GM23338 (cell line): ENCODE data around the gene CCNT2. TPM values are rescaled to one million over a fixed set of nuclear protein-coding genes. Genes with fewer than 3 reads are reported as not detected.

Source experiments
- ATAC-seq: fragments of 200-7000 bp; cut with Tn5 transposase; 3 replicates; pipeline ENCODE4 v1.9.1; 2020
- DNase-seq: peaks from one replicate; pipeline ENCODE4 v3.0.0-alpha.2; 2015; ENCODE audit warnings: low spot score
- H2AFZ ChIP-seq: fragments of 200-600 bp; sonication (generic); 2 replicates; pipeline ENCODE4 v1.8.0; 2016; ENCODE audit warnings: antibody characterized with exemption, mild to moderate bottlenecking, moderate library complexity
- H3F3A ChIP-seq: fragments of 200-600 bp; sonication (generic); replicated peaks from 2 replicates; pipeline ENCODE4 v1.8.0; 2017; ENCODE audit warnings: antibody characterized with exemption, mixed run types, low read depth
- H3K27ac ChIP-seq: fragments of 200-600 bp; sonication (generic); 2 replicates; pipeline ENCODE4 v1.6.1; 2016; ENCODE audit warnings: low read depth
- H3K27me3 ChIP-seq: fragments of 200-600 bp; sonication (generic); 2 replicates; pipeline ENCODE4 v1.8.0; 2016; ENCODE audit warnings: mild to moderate bottlenecking, mixed run types, moderate library complexity; ENCODE audit not compliant: insufficient read depth
- H3K36me3 ChIP-seq: fragments of 200-600 bp; sonication (generic); 2 replicates; pipeline ENCODE4 v1.8.0; 2016; ENCODE audit warnings: mild to moderate bottlenecking; ENCODE audit not compliant: insufficient read depth
- H3K4me1 ChIP-seq: fragments of 200-600 bp; sonication (generic); 2 replicates; pipeline ENCODE4 v1.8.0; 2016; ENCODE audit warnings: mild to moderate bottlenecking, moderate library complexity; ENCODE audit not compliant: insufficient read depth
- H3K4me2 ChIP-seq: fragments of 200-600 bp; sonication (generic); 2 replicates; pipeline ENCODE4 v1.7.1; 2017; ENCODE audit warnings: mixed run types
- H3K4me3 ChIP-seq: fragments of 200-600 bp; sonication (generic); 2 replicates; pipeline ENCODE4 v1.6.1; 2016; ENCODE audit warnings: mixed run types
- H3K79me2 ChIP-seq: fragments of 200-600 bp; sonication (generic); replicated peaks from 2 replicates; pipeline ENCODE4 v1.8.0; 2017; ENCODE audit warnings: mild to moderate bottlenecking; ENCODE audit not compliant: insufficient read depth
- H3K9me2 ChIP-seq: fragments of 200-600 bp; sonication (generic); 2 replicates; pipeline ENCODE4 v1.8.0; 2017; ENCODE audit not compliant: insufficient read depth
- H4K20me1 ChIP-seq: fragments of 200-600 bp; sonication (generic); replicated peaks from 2 replicates; pipeline ENCODE4 v1.8.0; 2017; ENCODE audit warnings: mild to moderate bottlenecking; ENCODE audit not compliant: insufficient read depth
- H3K27ac Mint-ChIP-seq: 2 replicates; pipeline ENCODE4 v1.8.0; 2020; ENCODE audit warnings: inconsistent platforms, mild to moderate bottlenecking, moderate library complexity, mixed read lengths
- H3K27me3 Mint-ChIP-seq: 3 replicates; pipeline ENCODE4 v1.8.0; 2022; ENCODE audit warnings: low read depth, mild to moderate bottlenecking, moderate library complexity, mixed read lengths, inconsistent platforms; ENCODE audit not compliant: insufficient read depth, poor library complexity
- H3K36me3 Mint-ChIP-seq: 3 replicates; pipeline ENCODE4 v1.8.0; 2021; ENCODE audit warnings: low read depth, mild to moderate bottlenecking, inconsistent platforms, moderate library complexity, mixed read lengths
- H3K4me1 Mint-ChIP-seq: 3 replicates; pipeline ENCODE4 v1.8.0; 2020; ENCODE audit warnings: mild to moderate bottlenecking, inconsistent platforms, mixed read lengths
- H3K4me3 Mint-ChIP-seq: 3 replicates; pipeline ENCODE4 v1.8.0; 2021; ENCODE audit warnings: moderate library complexity, mild to moderate bottlenecking, inconsistent platforms, mixed read lengths
- H3K9me3 Mint-ChIP-seq: 3 replicates; pipeline ENCODE4 v1.8.0; 2020; ENCODE audit warnings: moderate library complexity, mild to moderate bottlenecking, inconsistent platforms, mixed read lengths
- CREB1 ChIP-seq: fragments of 250-450 bp; sonication (Bioruptor Pico); IDR thresholded peaks from 2 replicates; pipeline ENCODE4 v1.5.0; 2020; ENCODE audit warnings: low read depth, mild to moderate bottlenecking, moderate library complexity
- CTCF ChIP-seq, 2 experiments: fragments of 200-600 bp in 1 of 2; sonication (generic) in 1 of 2; conservative IDR thresholded peaks; 2 replicates each; pipeline versions ENCODE4 v1.5.1 to v1.6.1; 2016 to 2017; ENCODE audit warnings: antibody characterized with exemption in 2 of 2, low read depth in 2 of 2, mild to moderate bottlenecking in 2 of 2, moderate library complexity in 1 of 2
- ETS1 ChIP-seq: IDR thresholded peaks from 2 replicates; pipeline ENCODE4 v1.6.1; 2016; ENCODE audit warnings: antibody characterized with exemption
- EZH2 ChIP-seq: fragments of 200-600 bp; sonication (generic); IDR thresholded peaks from one replicate; pipeline ENCODE4 v1.8.0; 2017; ENCODE audit warnings: antibody characterized with exemption, mild to moderate bottlenecking, low read depth; ENCODE audit not compliant: unreplicated experiment
- EZH2phosphoT487 ChIP-seq: fragments of 200-600 bp; sonication (generic); IDR thresholded peaks from one replicate; pipeline ENCODE4 v1.8.1; 2018; ENCODE audit warnings: antibody characterized with exemption; ENCODE audit not compliant: unreplicated experiment
- JUNB ChIP-seq: IDR thresholded peaks from one replicate; pipeline ENCODE4 v1.6.1; 2016; ENCODE audit warnings: antibody characterized with exemption; ENCODE audit not compliant: unreplicated experiment
- NANOG ChIP-seq: IDR thresholded peaks from 2 replicates; pipeline ENCODE4 v1.6.1; 2016; ENCODE audit warnings: antibody characterized with exemption, borderline replicate concordance
- POLR2AphosphoS5 ChIP-seq: IDR thresholded peaks from 2 replicates; pipeline ENCODE4 v1.6.1; 2016; ENCODE audit warnings: antibody characterized with exemption, low read depth
- REST ChIP-seq: IDR thresholded peaks from one replicate; pipeline ENCODE4 v1.6.1; 2018; ENCODE audit warnings: antibody characterized with exemption; ENCODE audit not compliant: unreplicated experiment
- STAT1 ChIP-seq: IDR thresholded peaks from one replicate; pipeline ENCODE4 v1.6.1; 2016; ENCODE audit warnings: antibody characterized with exemption; ENCODE audit not compliant: unreplicated experiment
- ZNF114 ChIP-seq: fragments of 250-450 bp; sonication (Bioruptor Pico); IDR thresholded peaks from 2 replicates; pipeline ENCODE4 v1.5.0; 2020; ENCODE audit warnings: mild to moderate bottlenecking, moderate library complexity
- ZNF331 ChIP-seq: fragments of 250-450 bp; sonication (Bioruptor Pico); IDR thresholded peaks from 2 replicates; pipeline ENCODE4 v1.5.0; 2020; ENCODE audit warnings: low read depth, mild to moderate bottlenecking, moderate library complexity
- ZNF462 ChIP-seq: fragments of 250-450 bp; sonication (Bioruptor Pico); IDR thresholded peaks from 2 replicates; pipeline ENCODE4 v1.5.0; 2020; ENCODE audit warnings: mild to moderate bottlenecking, moderate library complexity
- polyA plus RNA-seq: library from polyadenylated mRNA; unstranded; fragments of >200 nt; fragmentation: Nextera tagmentation; extraction: Ambion mirVana; gene quantifications from 2 replicates; pipeline ENCODE4 v1.2.1, GENCODE V29; 2016
- total RNA-seq: library from RNA; depleted of rRNA; stranded (reverse); fragments of >200 nt; shearing (Covaris generic); gene quantifications from 2 replicates; pipeline ENCODE4 v1.2.3, GENCODE V29; 2014

CCNT2 gene
- total and polyA plus RNA-seq, 2 experiments from 2014 or later: 22.5 to 46.5 TPM

GRCh38 chr2:134932864-134933526 lies 14.4 kb downstream of the CCNT2 start:
- no peak for DNase-seq
- H3K9me2 ChIP-seq: no peaks in the 10 kb centered on the region
- H3K36me3 ChIP-seq: peaks cover 6% of the 10 kb centered on the region; the same call in 1 of the 2 replicates
- H3K27me3 Mint-ChIP-seq: peaks cover 5% of the 10 kb centered on the region
- peaks cover 100% of the 10 kb centered on the region for H3K79me2 ChIP-seq
- H3K4me3 ChIP-seq: no peak overlapping the region
- H3K9me3 Mint-ChIP-seq: no peaks in the 10 kb centered on the region
- ATAC-seq: no peak
- peaks cover 24% of the 10 kb centered on the region; the same call in 2 of the 3 replicates for H3K36me3 Mint-ChIP-seq
- H3K4me2 ChIP-seq: 0 out of 2 replicates have a peak overlapping the region, but pooled peaks have one; percentile 6
- H3K4me1 ChIP-seq: peaks cover 10% of the 10 kb centered on the region; the same call in 1 of the 2 replicates
- H3K4me1 Mint-ChIP-seq: peaks cover 21% of the 10 kb centered on the region
- no peaks in the 10 kb centered on the region for H3K27me3 ChIP-seq
- H3K27ac Mint-ChIP-seq: no peak overlapping the region
- no peak overlapping the region for H3K27ac ChIP-seq
- no peak for TF ChIP-seq EZH2phosphoT487
- no peak for TF ChIP-seq JUNB
- no peak for TF ChIP-seq CREB1
- no peak for TF ChIP-seq REST
- no peak for TF ChIP-seq ZNF462
- no peak for TF ChIP-seq NANOG
- no peak for TF ChIP-seq ZNF114 (CRISPR knock-in tag)
- no peak for TF ChIP-seq EZH2
- no peak for TF ChIP-seq ZNF331 (CRISPR knock-in tag)
- no peak for TF ChIP-seq CTCF (conservative IDR thresholded peaks at IDR 0.05; ENCODE audit: low read depth in 2 of 2)
- TF ChIP-seq POLR2AphosphoS5: no peak
- TF ChIP-seq STAT1: no peak
- no peak for TF ChIP-seq ETS1
- H3K4me3 Mint-ChIP-seq: no peak overlapping the region
- no peak overlapping the region for H2AFZ ChIP-seq
- no peaks in the 10 kb centered on the region for H3F3A ChIP-seq
- peaks cover 52% of the 10 kb centered on the region for H4K20me1 ChIP-seq
